ENCODE measurements around the gene P3H1. TPM values are rescaled to one million over a fixed set of nuclear protein-coding genes. Genes with fewer than 3 reads are reported as not detected.
A peak's percentile ranks its signal among the peaks of the same experiment; 100 is the strongest.

Gene P3H1
- total RNA-seq, 2 donors from 2014 or later = 42.9 to 47.6 TPM

DNA sequence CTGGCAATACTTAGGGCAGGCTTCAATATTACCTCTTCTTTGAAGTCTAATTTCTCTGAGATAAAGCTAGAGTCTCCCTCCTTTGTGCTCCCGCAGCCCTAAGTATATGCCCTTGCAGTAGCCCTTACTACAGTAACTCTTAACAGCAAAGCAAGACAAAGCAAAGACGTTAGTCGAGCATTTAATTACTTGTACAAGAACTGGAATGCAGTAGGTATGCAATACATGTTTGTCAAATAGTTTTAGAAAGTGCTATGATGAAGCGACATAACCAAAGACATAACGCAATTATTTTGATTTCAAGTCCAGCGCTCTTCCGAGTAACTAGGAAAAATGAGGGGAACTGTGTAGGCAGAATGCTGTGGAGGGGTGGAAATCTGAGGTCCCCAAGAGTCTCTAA lies 1.6 kb downstream of the P3H1 start:
- Histone ChIP-seq H3K27ac (peak overlapping the region in 1 of 2 donors; percentile 87), H3K36me3 (no peaks in the 10 kb centered on the region), H3K27me3 (replicated peaks; ENCODE audit: insufficient read depth) (no peaks in the 10 kb centered on the region), H3K4me1 (ENCODE audit: control insufficient read depth in 1 of 2, low read depth in 2 of 2) (peaks cover 12 to 36% of the 10 kb centered on the region in 2 donors), H3K4me3 (peak overlapping the region; percentile 93), H3K9me3 (no peaks in the 10 kb centered on the region)
- TF ChIP-seq CTCF (IDR thresholded peaks at IDR 0.05) = no peak
- DNase-seq (ENCODE audit: low spot score) = no peak
- no peak for ATAC-seq (ENCODE audit: insufficient number of reproducible peaks, low FRiP score, low read depth)

- no peak for DNase-seq (ENCODE audit: low spot score)
- Histone ChIP-seq H3K4me3 (no peak overlapping the region), H3K27me3 (replicated peaks; ENCODE audit: insufficient read depth) (no peaks in the 10 kb centered on the region), H3K4me1 (ENCODE audit: control insufficient read depth in 1 of 2, low read depth in 2 of 2) (peaks cover 4 to 22% of the 10 kb centered on the region in 2 donors), H3K36me3 (peaks cover 16% of the 10 kb centered on the region), H3K9me3 (no peaks in the 10 kb centered on the region), H3K27ac (no peak overlapping the region)
- TF ChIP-seq CTCF (IDR thresholded peaks at IDR 0.05) = no peak
- ATAC-seq (ENCODE audit: insufficient number of reproducible peaks, low FRiP score, low read depth) = no peak
Observed at GRCh38 chr1:42762269-42762668, 4.6 kb downstream of the P3H1 start.

GRCh38 chr1:42761567-42761966 lies 5.3 kb downstream of the P3H1 start:
- H3K36me3 ChIP-seq = peaks cover 18% of the 10 kb centered on the region
- DNase-seq (ENCODE audit: low spot score) (no peak), ATAC-seq (ENCODE audit: insufficient number of reproducible peaks, low FRiP score, low read depth) (no peak)
- H3K9me3 ChIP-seq = no peaks in the 10 kb centered on the region
- H3K4me3 ChIP-seq = no peak overlapping the region
- peaks cover 4 to 22% of the 10 kb centered on the region in 2 donors for H3K4me1 ChIP-seq (ENCODE audit: control insufficient read depth in 1 of 2, low read depth in 2 of 2)
- H3K27ac ChIP-seq = no peak overlapping the region
- no peaks in the 10 kb centered on the region for H3K27me3 ChIP-seq (replicated peaks; ENCODE audit: insufficient read depth)
- no peak for TF ChIP-seq CTCF (IDR thresholded peaks at IDR 0.05)

GRCh38 chr1:42759114-42759513 lies 7.7 kb downstream of the P3H1 start:
- no peak overlapping the region for H3K4me3 ChIP-seq
- H3K27me3 ChIP-seq (replicated peaks; ENCODE audit: insufficient read depth) = no peaks in the 10 kb centered on the region
- ATAC-seq (ENCODE audit: insufficient number of reproducible peaks, low FRiP score, low read depth) (no peak), DNase-seq (ENCODE audit: low spot score) (no peak)
- H3K4me1 ChIP-seq (ENCODE audit: control insufficient read depth in 1 of 2, low read depth in 2 of 2) = peaks cover under 1 to 8% of the 10 kb centered on the region in 2 donors
- no peak for TF ChIP-seq CTCF (IDR thresholded peaks at IDR 0.05)
- peaks cover 41% of the 10 kb centered on the region for H3K36me3 ChIP-seq
- no peaks in the 10 kb centered on the region for H3K9me3 ChIP-seq
- no peak overlapping the region for H3K27ac ChIP-seq

GRCh38 chr1:42758641-42759040 lies 8.2 kb downstream of the P3H1 start:
- no peaks in the 10 kb centered on the region for H3K9me3 ChIP-seq
- no peak for TF ChIP-seq CTCF (IDR thresholded peaks at IDR 0.05)
- ATAC-seq (ENCODE audit: insufficient number of reproducible peaks, low FRiP score, low read depth) (no peak), DNase-seq (ENCODE audit: low spot score) (no peak)
- H3K36me3 ChIP-seq = peaks cover 44% of the 10 kb centered on the region
- H3K4me3 ChIP-seq = no peak overlapping the region
- H3K27ac ChIP-seq = no peak overlapping the region
- H3K4me1 ChIP-seq (ENCODE audit: control insufficient read depth in 1 of 2, low read depth in 2 of 2) = peaks cover 0 to 3% of the 10 kb centered on the region in 2 donors
- no peaks in the 10 kb centered on the region for H3K27me3 ChIP-seq (replicated peaks; ENCODE audit: insufficient read depth)

Measured in thoracic aorta (tissue), 2 donors.